HG02642 (cell line): Measurements from ENCODE around the gene ABHD5.

Experiments
- ATAC-seq: cut with Tn5 transposase; IDR thresholded peaks from one replicate; pipeline ENCODE4 v1.9.1; 2021; ENCODE audit warnings: mild to moderate bottlenecking; ENCODE audit not compliant: unreplicated experiment, poor library complexity

ABHD5 gene

DNA sequence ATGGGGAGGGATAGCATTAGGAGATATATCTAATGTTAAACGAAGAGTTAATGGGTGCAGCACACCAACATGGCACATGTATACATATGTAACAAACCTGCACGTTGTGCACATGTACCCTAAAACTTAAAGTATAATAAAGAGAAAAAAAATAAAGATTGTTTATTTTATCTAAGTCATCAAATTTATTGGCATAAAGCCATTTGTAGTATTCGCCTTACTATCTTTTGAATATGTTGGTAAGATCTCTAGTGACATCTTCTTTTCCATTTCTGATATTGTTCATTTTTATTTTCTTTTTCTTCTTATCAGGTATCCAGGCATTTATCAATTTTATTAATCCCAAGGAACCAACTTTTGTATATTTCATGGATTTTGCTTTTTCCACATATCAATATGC lies 5.8 kb upstream of the ABHD5 start:
- no peak for ATAC-seq

GRCh38 chr3:43685921-43686320 lies 4.8 kb upstream of the ABHD5 start:
- no peak for ATAC-seq

- no peak for ATAC-seq
These were observed 4.4 kb upstream of the ABHD5 start for GRCh38 chr3:43686333-43686699.

DNA sequence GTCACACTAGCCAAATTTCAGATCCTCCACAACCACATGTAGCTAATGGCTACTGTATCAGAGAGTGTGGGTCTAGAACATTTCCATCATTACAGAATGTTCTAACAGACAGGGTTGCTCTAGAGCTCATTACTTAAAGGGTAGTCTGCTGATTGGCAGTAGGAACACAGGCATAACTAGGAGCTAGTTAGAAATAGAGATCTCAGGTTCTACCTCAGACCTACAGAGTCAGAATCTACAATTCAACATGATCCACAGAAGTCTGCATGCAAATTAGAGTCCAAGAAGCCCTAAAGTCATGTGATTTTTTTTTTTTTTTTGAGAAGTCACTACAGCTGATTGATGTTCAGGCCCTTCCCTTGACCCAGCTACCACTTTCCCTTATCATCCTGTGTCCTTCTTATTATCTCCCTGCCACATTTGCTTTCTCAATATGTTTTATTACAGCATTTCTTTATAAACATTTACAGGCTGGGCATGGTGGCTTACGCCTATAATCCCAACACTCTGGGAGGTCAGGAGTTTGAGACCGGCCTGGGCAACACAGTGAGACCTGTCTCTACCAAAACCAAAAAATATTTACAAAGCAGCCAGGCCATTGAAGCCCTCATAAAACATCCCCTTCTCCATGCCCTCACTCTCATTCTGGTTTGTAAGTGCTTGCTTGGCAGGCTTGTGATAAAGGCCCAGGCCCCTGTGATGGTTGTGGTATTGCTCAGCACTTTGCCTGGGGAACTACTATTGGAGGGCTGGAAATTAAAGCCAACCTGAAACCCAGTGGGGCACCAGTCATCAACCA lies 3.8 kb upstream of the ABHD5 start:
- ATAC-seq: no peak

DNA sequence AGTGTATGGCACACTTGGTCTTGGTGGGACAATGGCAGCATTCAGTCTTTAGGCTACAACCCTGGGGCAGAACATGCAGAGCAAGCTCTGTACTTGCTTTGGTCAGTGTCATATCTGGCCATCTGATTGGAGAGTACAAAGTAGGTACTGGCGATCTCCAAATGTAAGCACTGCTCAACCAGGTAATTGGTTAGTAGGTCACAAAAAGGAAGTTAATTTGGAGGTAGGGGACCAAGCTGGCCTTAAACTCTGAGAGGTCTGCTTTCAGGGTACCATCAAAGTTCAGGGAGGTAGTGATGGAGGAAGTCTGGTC lies 3.3 kb upstream of the ABHD5 start:
- ATAC-seq: no peak

GRCh38 chr3:43688245-43688650 lies 2.5 kb upstream of the ABHD5 start:
- ATAC-seq: no peak

DNA sequence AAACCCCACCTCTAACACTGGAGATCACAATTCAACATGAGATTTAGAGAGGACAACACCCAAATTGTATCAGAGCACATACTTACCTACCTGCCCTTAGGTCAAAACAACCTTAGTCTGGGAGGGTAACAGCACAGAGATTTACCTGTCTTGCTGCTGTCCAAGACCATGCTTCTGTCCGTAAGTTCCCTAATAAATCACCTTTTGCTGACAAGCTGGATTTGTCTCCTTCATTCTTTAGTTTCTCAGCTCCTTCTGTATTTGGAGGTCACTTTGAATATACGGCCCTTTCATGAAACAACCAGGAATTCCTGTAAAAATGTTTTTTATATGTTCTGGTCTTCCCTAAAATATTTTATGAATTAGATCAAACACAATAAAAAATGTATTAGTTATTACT lies 1.6 kb upstream of the ABHD5 start:
- no peak for ATAC-seq

DNA sequence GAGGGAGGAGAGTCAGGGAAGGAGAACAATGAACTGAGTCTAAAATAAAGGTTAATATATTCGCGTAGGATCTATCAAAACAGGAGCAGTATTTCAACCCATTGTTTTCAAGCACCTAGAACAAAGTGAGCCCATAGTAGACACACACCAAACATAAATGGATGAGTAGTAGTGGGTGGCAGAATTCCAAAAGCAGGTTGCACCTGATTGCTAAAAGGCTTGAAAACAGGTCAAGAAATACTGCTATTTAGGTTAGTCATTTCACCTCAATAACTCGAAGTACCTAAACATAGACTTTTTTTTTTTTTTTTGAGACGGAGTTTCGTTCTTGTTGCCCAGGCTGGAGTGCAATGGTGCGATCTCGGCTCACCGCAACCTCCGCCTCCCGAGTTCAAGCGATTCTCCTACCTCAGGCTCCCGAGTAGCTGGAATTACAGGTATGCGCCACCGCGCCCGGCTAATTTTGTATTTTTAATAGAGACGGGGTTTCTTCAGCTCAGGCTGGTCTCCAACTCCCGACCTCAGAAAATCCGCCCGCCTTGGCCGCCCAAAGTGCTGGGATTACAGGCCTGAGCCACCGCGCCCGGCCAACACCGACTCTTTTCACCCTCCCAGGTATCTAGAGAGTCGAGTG lies 855 bp upstream of the ABHD5 start:
- ATAC-seq: no peak

DNA sequence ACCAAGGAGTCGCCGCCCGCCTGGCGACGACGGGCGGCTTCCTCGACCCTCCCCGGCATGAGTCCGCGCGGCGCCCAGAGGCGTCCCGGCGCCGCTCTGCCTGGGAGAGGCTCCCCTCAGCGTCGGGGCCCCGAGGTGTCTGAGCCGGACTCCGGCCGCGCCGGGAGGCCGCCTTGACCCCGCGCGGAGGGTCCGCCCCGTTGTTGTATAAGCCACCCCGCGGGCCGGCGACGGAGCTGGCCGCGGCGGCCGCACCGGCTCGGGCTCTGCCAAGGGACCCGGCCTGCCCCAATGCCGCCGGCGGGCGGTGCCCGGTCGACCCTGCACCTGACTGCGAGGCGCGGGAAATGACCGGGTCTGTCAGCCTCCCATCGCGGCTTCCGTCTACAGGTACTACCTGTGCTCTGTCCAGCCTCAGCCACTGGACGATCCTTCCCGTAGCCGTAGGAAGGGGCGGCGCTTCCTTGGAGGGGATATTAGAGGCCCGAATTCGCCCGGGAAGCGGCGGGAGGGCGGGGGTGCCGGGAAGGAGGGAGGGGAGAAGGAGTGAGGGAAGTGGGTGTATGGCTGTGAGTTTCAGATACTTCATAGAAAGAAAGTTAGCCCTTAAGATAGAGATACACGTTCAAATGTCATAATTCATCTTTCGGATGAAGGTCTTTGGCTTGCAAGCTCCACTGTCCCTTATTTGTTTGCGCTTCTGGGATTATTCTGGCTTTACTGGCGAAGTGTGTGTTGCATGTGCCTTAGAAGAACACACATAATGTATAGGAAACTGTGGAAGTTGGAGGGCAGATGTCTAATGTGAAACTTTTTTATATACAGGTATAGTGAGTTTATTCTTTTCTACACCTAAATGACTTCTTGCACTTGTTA lies 620 bp downstream of the ABHD5 start:
- ATAC-seq: peak; percentile 41

- ATAC-seq: no peak
These were observed 1.5 kb downstream of the ABHD5 start for GRCh38 chr3:43692085-43692855.

GRCh38 chr3:43692971-43693370 lies 2.2 kb downstream of the ABHD5 start:
- ATAC-seq: no peak

GRCh38 chr3:43693594-43693993 lies 2.9 kb downstream of the ABHD5 start:
- ATAC-seq: no peak

DNA sequence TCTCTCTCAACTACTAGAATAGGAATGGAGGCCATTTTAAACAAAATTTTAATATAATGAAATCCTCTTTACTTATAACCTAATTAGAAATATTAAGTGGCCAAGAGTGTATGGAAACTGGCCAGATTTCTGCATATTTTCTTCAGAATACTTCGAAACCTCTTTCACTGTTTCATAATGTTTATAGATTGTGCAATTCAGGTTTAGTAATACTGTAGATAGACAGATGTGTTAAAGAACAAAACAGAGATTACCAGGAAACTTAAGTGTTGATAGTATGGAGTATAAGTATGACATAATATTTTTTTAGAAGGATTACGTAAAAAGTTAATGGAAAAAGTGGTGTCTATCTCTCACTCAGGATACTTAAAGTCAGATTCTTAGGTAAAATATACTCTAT lies 4.7 kb downstream of the ABHD5 start:
- ATAC-seq: no peak

- no peak for ATAC-seq
These were observed 5.1 kb downstream of the ABHD5 start for GRCh38 chr3:43695863-43696262.

GRCh38 chr3:43696441-43696840 lies 5.7 kb downstream of the ABHD5 start:
- ATAC-seq: no peak

DNA sequence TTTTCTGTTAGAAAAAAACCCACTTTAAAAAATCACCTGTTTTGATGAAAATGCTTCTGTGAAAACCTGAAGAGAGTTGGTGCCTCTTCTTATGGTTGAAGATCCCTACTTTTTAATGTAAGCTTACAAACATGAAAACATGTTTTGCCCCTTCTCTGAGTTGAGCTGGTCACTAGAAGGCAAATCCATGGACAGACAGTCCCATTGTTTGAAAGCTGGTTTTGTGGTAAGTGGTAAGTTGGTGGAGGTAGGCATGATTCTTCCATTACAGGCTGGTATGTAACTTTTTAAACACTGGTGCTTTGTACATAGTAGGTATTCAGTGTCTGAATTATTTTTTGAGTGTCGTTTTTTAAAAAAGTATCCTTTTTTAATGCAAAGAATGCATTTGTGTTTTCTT lies 6.1 kb downstream of the ABHD5 start:
- ATAC-seq: no peak

- peak; percentile 77 for ATAC-seq
These were observed 9.1 kb downstream of the ABHD5 start for GRCh38 chr3:43699864-43700263.

GRCh38 chr3:43704697-43705096 lies 14.0 kb downstream of the ABHD5 start:
- ATAC-seq: no peak

GRCh38 chr3:43706342-43706741 lies 15.6 kb downstream of the ABHD5 start:
- ATAC-seq: no peak

- ATAC-seq: no peak
These were observed 16.5 kb downstream of the ABHD5 start for GRCh38 chr3:43707266-43707665.

GRCh38 chr3:43707998-43708397 lies 17.3 kb downstream of the ABHD5 start:
- no peak for ATAC-seq
